ENCODE data around the gene SLC20A1. TPM values are rescaled to one million over a fixed set of nuclear protein-coding genes. Genes with fewer than 3 reads are reported as not detected.

Gene SLC20A1
- total and polyA plus RNA-seq, 4 donors: 7.0 to 82.6 (median 35.8) TPM

DNA sequence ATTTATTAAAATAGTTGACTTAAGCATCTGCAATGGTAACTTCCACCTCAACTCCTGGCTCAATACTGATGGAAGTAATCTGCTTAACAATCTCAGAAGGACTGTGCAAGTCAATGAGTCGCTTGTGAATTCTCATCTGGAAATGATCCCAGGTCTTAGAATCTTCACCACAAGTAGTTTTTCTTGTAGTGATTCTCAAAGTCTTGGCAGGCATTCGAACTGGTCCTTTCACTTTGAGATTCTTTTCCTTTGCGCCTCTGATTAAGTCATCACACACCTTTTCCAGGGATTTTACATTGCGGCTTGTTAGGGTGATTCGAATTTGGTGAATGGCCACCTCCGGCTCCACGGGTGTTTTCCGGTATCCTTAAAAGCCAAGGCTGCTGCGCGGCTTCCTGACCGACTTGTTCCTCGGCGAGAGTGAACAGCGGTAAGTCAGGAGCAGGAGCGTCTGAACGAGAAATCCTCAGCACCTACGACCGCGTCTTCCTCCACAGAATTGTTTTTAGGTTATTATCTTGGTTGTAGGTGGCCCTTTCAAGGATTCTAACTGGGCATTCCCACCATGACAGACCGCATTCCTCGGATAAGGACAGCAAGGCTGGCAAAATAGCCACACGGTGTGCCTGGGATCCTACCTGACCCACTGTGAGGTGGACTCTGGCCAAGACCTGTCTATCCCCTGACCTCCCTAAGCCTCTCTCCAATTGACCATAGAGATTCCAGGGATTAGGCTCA lies 23.8 kb upstream of the SLC20A1 start:
- no peaks in the 10 kb centered on the region for H3K4me1 ChIP-seq (ENCODE audit: control insufficient read depth in 1 of 2, insufficient read depth in 2 of 2, low read length in 2 of 2)
- H3K4me3 ChIP-seq (ENCODE audit: low read length in 2 of 2): no peak overlapping the region
- H3K27ac ChIP-seq (ENCODE audit: low read depth in 1 of 2, low read length in 2 of 2): no peak overlapping the region
- H3K27me3 ChIP-seq (ENCODE audit: control insufficient read depth in 1 of 2, insufficient read depth in 2 of 2, low read length in 1 of 2): no peaks in the 10 kb centered on the region
- H3K36me3 ChIP-seq (ENCODE audit: control insufficient read depth in 1 of 2, insufficient read depth in 2 of 2, low read length in 1 of 2): no peaks in the 10 kb centered on the region
- no peaks in the 10 kb centered on the region for H3K9me3 ChIP-seq (ENCODE audit: control insufficient read depth, low read length)
- intact Hi-C loops (cut with DNase I): no loop called here
- WGBS, 2 donors: 75 to 83% methylated on average over 22 of the region's 22 CpGs
- DNase-seq: no peak
- ATAC-seq (ENCODE audit: low FRiP score): no peak

DNA sequence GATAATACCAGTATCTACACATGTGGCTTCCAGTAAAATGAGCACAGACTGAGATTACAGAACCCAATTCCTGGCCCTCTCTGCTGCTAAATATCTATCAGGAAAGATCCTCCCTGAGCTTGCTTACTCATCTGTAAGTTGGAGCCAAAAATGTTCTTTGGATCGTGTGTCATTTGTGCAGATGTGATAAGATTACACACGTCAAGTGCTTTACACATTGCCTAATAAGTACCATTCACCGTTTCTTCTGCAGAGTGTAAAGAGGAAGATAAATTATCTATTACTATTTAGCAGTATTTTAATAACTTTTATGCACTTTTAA lies 23.2 kb upstream of the SLC20A1 start:
- 45% methylated on average over 3 of the region's 3 CpGs for WGBS, 2 donors
- ATAC-seq (ENCODE audit: low FRiP score): peak; percentile 21
- H3K9me3 ChIP-seq (ENCODE audit: control insufficient read depth, low read length): no peaks in the 10 kb centered on the region
- H3K27ac ChIP-seq (ENCODE audit: low read depth in 1 of 2, low read length in 2 of 2): no peak overlapping the region
- no peaks in the 10 kb centered on the region for H3K4me1 ChIP-seq (ENCODE audit: control insufficient read depth in 1 of 2, insufficient read depth in 2 of 2, low read length in 2 of 2)
- no peaks in the 10 kb centered on the region for H3K36me3 ChIP-seq (ENCODE audit: control insufficient read depth in 1 of 2, insufficient read depth in 2 of 2, low read length in 1 of 2)
- intact Hi-C loops (cut with DNase I): no loop called here
- no peaks in the 10 kb centered on the region for H3K27me3 ChIP-seq (ENCODE audit: control insufficient read depth in 1 of 2, insufficient read depth in 2 of 2, low read length in 1 of 2)
- no peak for DNase-seq
- no peak overlapping the region for H3K4me3 ChIP-seq (ENCODE audit: low read length in 2 of 2)

DNA sequence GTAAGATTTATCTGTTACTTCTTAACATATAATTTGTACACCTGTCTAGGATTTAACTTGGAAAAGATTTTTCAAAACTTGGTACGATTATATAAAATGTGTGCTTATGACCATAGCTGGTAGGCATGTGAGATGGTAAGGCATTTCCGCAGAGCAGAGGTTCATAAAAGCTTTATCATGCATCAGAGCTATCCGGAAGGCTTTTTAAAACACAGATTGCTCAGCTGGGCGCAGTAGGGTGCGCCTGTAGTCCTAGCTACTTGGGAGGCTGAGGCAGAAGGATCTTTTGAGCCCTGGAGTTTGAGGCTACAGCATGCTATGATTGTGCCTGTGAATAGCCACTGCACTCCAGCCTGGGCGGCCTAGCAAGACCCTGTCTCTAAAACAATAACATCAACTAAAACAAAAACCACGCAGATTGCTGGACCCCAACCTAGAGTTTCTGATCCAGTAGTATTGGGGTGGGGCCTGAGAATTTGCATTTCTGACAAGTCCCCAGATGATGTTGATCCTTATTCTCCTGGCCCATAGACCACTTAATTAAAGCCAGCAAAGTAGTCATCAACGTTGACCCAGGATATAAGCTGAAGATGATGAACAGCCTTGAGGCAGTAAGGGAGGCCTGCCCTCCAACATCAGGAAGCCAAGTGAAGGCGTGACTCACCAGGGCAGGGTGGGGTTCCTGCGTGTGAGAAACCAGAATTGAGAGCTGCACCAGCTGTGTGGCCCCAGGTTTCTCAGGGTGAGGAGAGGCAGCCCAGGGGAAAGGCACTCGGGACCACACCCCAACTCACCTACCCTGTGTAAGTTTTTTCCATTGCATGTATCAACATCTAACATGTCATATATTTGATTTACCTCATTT lies 21.6 kb upstream of the SLC20A1 start:
- no peaks in the 10 kb centered on the region for H3K9me3 ChIP-seq (ENCODE audit: control insufficient read depth, low read length)
- H3K27ac ChIP-seq (ENCODE audit: low read depth in 1 of 2, low read length in 2 of 2): no peak overlapping the region
- no peak for ATAC-seq (ENCODE audit: low FRiP score)
- H3K4me3 ChIP-seq (ENCODE audit: low read length in 2 of 2): no peak overlapping the region
- H3K4me1 ChIP-seq (ENCODE audit: control insufficient read depth in 1 of 2, insufficient read depth in 2 of 2, low read length in 2 of 2): no peaks in the 10 kb centered on the region
- intact Hi-C loops (cut with DNase I): no loop called here
- DNase-seq: peak; percentile 67 to 82
- 83 to 86% methylated on average over 11 of the region's 11 CpGs for WGBS, 2 donors
- no peaks in the 10 kb centered on the region for H3K36me3 ChIP-seq (ENCODE audit: control insufficient read depth in 1 of 2, insufficient read depth in 2 of 2, low read length in 1 of 2)
- no peaks in the 10 kb centered on the region for H3K27me3 ChIP-seq (ENCODE audit: control insufficient read depth in 1 of 2, insufficient read depth in 2 of 2, low read length in 1 of 2)

DNA sequence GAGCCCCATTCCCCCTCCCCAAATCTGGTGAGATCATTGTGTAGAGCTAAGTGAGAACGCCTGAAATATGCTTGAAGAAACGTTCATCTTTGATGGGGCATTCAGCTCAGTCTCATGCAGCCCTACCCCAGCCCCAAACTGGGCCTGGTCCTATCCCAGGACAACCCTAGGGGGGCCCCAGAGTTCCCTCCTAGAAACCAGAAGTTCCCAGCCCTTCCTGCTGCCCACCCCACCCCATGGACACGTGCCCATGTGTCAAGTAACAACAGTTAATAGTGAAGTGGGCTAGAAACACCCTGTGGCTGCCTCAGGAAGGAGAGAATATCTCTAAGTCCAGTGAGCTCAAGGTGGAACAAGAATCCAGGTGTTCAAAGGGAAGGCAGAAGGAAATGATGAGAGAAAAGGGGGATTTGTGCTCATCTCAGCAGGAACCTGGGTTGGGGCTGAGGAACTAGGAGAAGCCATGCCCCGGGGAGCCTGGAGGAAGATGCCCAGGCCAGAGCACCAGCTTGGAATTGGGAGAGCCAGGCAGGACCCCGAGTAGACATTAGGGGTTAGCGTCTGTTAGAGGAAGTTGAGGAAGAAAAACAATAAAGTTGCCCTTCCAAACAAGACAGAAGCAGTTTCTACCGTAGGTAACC lies 20.1 kb upstream of the SLC20A1 start:
- H3K4me1 ChIP-seq (ENCODE audit: control insufficient read depth in 1 of 2, insufficient read depth in 2 of 2, low read length in 2 of 2): no peaks in the 10 kb centered on the region
- DNase-seq (no peak), ATAC-seq (ENCODE audit: low FRiP score) (no peak)
- WGBS, 2 donors: 77 to 79% methylated on average over 7 of the region's 7 CpGs
- H3K27me3 ChIP-seq (ENCODE audit: control insufficient read depth in 1 of 2, insufficient read depth in 2 of 2, low read length in 1 of 2): no peaks in the 10 kb centered on the region
- H3K4me3 ChIP-seq (ENCODE audit: low read length in 2 of 2): no peak overlapping the region
- H3K27ac ChIP-seq (ENCODE audit: low read depth in 1 of 2, low read length in 2 of 2): no peak overlapping the region
- no peaks in the 10 kb centered on the region for H3K36me3 ChIP-seq (ENCODE audit: control insufficient read depth in 1 of 2, insufficient read depth in 2 of 2, low read length in 1 of 2)
- no peaks in the 10 kb centered on the region for H3K9me3 ChIP-seq (ENCODE audit: control insufficient read depth, low read length)
- intact Hi-C loops (cut with DNase I): loop anchor here in 1 of 2 donors (1.0 to 2.0 kb wide), 3 partner anchors 19 to 101 kb away; partner anchors contain the start of gene SLC20A1

DNA sequence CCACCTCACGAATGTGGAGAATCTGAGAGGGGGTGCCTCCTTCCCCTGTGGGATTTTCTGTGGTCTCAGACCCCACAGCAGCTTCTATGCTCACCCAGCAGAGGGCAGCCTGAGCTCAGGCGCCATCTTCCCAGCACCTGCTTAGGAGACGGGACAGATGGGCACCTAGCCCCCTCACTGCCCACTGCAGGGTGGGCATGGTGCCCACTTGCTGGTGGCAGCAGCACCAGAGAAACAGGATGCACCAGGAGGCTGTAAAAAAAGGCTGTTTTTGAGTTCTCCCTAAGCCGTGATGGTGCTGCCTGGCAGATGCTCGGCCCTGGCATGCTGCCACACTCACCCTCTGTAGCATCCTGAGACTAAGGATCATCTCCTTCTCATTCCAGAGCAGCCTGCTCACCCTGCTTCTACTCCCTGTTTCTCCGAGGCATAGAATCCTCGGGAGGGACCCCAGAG lies 19.1 kb upstream of the SLC20A1 start:
- intact Hi-C loops (cut with DNase I): loop anchor here in 1 of 2 donors (1.0 to 2.0 kb wide), 3 partner anchors 18 to 100 kb away; partner anchors contain the start of gene SLC20A1
- 8% methylated on average over 7 of the region's 7 CpGs for WGBS, 2 donors
- Histone ChIP-seq H3K4me3 (ENCODE audit: low read length in 2 of 2) (no peak overlapping the region), H3K27me3 (ENCODE audit: control insufficient read depth in 1 of 2, insufficient read depth in 2 of 2, low read length in 1 of 2) (no peaks in the 10 kb centered on the region), H3K36me3 (ENCODE audit: control insufficient read depth in 1 of 2, insufficient read depth in 2 of 2, low read length in 1 of 2) (no peaks in the 10 kb centered on the region), H3K27ac (ENCODE audit: low read depth in 1 of 2, low read length in 2 of 2) (peak overlapping the region in 1 of 2 donors; percentile 91), H3K9me3 (ENCODE audit: control insufficient read depth, low read length) (no peaks in the 10 kb centered on the region), H3K4me1 (ENCODE audit: control insufficient read depth in 1 of 2, insufficient read depth in 2 of 2, low read length in 2 of 2) (no peaks in the 10 kb centered on the region)
- DNase-seq (peak; percentile 79 to 88), ATAC-seq (ENCODE audit: low FRiP score) (peak; percentile 87)

DNA sequence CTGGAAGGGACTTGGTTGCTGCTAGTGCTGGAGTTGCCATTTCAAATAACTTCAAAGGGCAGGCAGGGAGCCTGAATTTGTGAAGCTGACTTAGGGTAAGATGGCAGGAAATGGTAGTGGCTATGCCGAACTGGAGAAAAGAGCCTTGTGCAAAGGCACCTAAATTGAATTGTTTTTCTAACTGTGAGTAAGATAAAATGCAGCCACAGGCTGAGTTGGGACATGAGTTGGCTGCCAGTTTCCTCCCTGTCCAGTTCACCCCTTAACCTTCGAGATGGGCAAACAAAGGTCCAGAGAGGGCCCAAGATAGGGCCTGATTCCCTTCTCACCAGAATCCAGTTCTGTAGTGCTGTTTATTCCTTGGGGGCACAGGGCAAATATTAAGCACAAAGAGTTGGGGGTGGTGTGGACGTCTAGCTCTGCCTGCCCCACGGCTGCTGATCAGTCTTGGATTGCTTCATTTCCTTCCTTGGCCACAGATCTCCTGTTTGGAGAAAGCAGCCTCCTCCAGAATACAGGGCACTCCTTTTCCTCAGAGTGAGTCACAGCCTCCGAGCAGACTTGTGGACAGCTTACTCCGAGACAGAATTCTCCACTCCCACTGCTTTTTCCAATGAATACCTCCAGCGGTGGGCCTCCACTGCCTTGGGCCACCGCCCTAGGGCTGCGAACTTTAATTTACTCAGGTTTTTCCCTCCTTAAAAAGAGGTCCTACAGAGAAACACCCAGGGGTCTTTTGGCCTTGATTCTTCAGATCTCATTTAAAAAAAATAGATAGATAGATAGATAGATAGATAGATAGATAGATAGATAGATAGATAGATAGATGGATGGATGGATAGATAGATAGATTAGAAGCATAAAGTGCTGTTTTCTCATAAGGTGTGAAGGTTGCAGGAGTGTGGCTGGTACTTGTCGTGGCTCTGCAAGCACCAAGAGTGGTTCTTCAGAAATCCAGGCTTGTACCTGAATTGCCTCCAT lies 18.4 kb upstream of the SLC20A1 start:
- H3K9me3 ChIP-seq (ENCODE audit: control insufficient read depth, low read length): no peaks in the 10 kb centered on the region
- no peaks in the 10 kb centered on the region for H3K36me3 ChIP-seq (ENCODE audit: control insufficient read depth in 1 of 2, insufficient read depth in 2 of 2, low read length in 1 of 2)
- no peaks in the 10 kb centered on the region for H3K27me3 ChIP-seq (ENCODE audit: control insufficient read depth in 1 of 2, insufficient read depth in 2 of 2, low read length in 1 of 2)
- intact Hi-C loops (cut with DNase I): loop anchor here in 1 of 2 donors (2.0 kb wide), 2 partner anchors 17 to 99 kb away; partner anchors contain the start of gene SLC20A1
- ATAC-seq (ENCODE audit: low FRiP score): peak; percentile 93
- WGBS, 2 donors: 23 to 25% methylated on average over 10 of the region's 10 CpGs
- peak overlapping the region; percentile 31 to 91 for H3K27ac ChIP-seq (ENCODE audit: low read depth in 1 of 2, low read length in 2 of 2)
- peak in 1 of 2 donors; percentile 79 for DNase-seq
- no peaks in the 10 kb centered on the region for H3K4me1 ChIP-seq (ENCODE audit: control insufficient read depth in 1 of 2, insufficient read depth in 2 of 2, low read length in 2 of 2)
- no peak overlapping the region for H3K4me3 ChIP-seq (ENCODE audit: low read length in 2 of 2)

DNA sequence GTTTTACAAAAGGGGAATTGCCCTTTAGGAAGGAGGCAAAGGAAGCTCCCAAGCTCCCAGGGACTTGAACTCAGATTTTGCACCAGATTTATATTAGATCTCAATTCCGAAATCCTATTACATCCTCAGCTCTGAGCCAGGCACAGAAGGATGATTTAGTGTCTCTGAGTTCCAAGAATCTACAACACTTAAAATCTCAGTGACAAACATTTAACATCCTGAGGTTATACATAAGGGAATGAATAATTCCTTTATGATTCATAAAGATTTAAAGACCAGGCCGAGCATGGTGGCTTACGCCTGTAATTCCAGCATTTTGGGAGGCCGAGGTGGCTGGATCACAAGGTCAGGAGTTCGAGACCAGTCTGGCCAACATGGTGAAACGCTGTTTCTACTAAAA lies 16.5 kb upstream of the SLC20A1 start:
- WGBS, 2 donors: 96 to 97% methylated on average over 6 of the region's 6 CpGs
- H3K36me3 ChIP-seq (ENCODE audit: control insufficient read depth in 1 of 2, insufficient read depth in 2 of 2, low read length in 1 of 2): no peaks in the 10 kb centered on the region
- intact Hi-C loops (cut with DNase I): no loop called here
- H3K27ac ChIP-seq (ENCODE audit: low read depth in 1 of 2, low read length in 2 of 2): no peak overlapping the region
- no peak overlapping the region for H3K4me3 ChIP-seq (ENCODE audit: low read length in 2 of 2)
- ATAC-seq (ENCODE audit: low FRiP score) (no peak), DNase-seq (no peak)
- no peaks in the 10 kb centered on the region for H3K27me3 ChIP-seq (ENCODE audit: control insufficient read depth in 1 of 2, insufficient read depth in 2 of 2, low read length in 1 of 2)
- no peaks in the 10 kb centered on the region for H3K4me1 ChIP-seq (ENCODE audit: control insufficient read depth in 1 of 2, insufficient read depth in 2 of 2, low read length in 2 of 2)
- no peaks in the 10 kb centered on the region for H3K9me3 ChIP-seq (ENCODE audit: control insufficient read depth, low read length)

DNA sequence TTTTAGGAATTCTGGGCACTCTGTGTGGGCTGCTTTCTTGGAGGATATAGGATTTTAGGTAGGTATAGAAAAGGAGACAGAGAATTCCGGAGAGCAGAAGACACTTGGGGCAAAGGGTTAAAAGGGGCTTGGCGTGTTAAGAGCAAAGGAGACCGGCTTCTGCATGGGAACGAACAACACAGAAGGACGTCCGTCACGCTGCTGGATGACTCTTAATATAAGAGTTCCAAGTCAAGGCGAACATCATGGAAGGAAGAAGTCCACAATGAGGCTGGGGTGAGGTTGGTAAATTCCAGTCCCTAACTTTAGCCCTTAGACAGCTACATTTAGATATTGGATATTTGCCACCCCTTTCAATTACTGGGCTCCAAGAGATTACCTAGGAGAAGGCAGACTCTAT lies 15.9 kb upstream of the SLC20A1 start:
- H3K27ac ChIP-seq (ENCODE audit: low read depth in 1 of 2, low read length in 2 of 2): no peak overlapping the region
- DNase-seq (no peak), ATAC-seq (ENCODE audit: low FRiP score) (no peak)
- intact Hi-C loops (cut with DNase I): no loop called here
- no peaks in the 10 kb centered on the region for H3K4me1 ChIP-seq (ENCODE audit: control insufficient read depth in 1 of 2, insufficient read depth in 2 of 2, low read length in 2 of 2)
- H3K4me3 ChIP-seq (ENCODE audit: low read length in 2 of 2): no peak overlapping the region
- no peaks in the 10 kb centered on the region for H3K27me3 ChIP-seq (ENCODE audit: control insufficient read depth in 1 of 2, insufficient read depth in 2 of 2, low read length in 1 of 2)
- H3K9me3 ChIP-seq (ENCODE audit: control insufficient read depth, low read length): no peaks in the 10 kb centered on the region
- 43 to 59% methylated on average over 8 of the region's 8 CpGs for WGBS, 2 donors
- no peaks in the 10 kb centered on the region for H3K36me3 ChIP-seq (ENCODE audit: control insufficient read depth in 1 of 2, insufficient read depth in 2 of 2, low read length in 1 of 2)
